Thyroid gland (tissue), 4 donors: ENCODE measurements around the gene TRAM2.

Experiments
- CTCF ChIP-seq, 6 experiments: fragments of 200-600 bp in 3 of 6; fragments of 450-650 bp in 3 of 6; sonication (generic) in 3 of 6; IDR thresholded peaks; one replicate each; pipeline ENCODE4 v1.5.1; 2016 to 2019; ENCODE audit warnings: antibody characterized with exemption in 6 of 6, mild to moderate bottlenecking in 2 of 6, inconsistent platforms in 1 of 6, moderate library complexity in 1 of 6
- POLR2A ChIP-seq, 2 donors: fragments of 450-650 bp; IDR thresholded peaks; one replicate each; pipeline ENCODE4 v1.6.1; 2017; ENCODE audit warnings: antibody characterized with exemption in 2 of 2, mild to moderate bottlenecking in 2 of 2, moderate library complexity in 1 of 2

DNA sequence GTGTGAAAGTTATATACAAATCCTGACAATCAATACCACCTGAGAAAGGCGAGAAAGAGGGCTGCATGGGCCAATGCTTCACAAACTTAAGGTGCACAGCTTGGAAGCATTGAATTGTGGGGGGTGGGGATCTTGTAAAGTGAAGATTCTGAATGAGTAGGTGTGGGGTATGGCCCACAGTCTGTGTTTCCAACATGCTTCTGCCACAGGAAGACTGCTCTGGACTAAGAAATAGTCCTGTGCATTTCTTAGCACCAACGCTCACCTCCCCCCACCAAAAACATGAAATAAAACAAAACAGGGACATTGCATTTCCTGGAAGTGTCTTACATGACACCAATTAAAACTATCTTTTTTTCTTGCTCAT lies 21.9 kb upstream of the TRAM2 start:
- TF ChIP-seq CTCF (IDR thresholded peaks at IDR 0.05) (no peak), POLR2A (IDR thresholded peaks at IDR 0.05) (no peak)
